ENCODE data around the gene PLCXD1.
"Not testable (repeated sequence)": the region's sequence is repeated elsewhere in the genome, so short reads cannot be mapped to it uniquely, and the experiment has no call there.

Gene PLCXD1

DNA sequence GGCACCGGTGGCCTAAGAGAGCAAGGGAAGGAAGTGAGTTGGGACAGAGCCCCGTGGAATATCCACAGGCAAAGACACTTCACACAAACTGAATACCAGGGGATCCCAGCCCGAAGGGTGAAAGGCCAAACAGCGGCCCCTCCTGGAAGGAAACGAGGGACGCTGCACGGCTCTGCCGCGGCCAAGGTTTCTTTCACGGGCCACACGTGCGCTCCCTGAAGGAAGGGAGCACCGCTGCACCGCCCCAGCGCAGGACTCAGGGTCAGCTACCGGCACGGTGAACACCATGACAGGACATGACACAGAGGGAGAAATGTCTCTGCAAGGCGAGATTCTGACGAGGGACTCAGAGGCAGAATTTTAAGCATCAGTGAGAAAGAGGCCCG lies 69.0 kb downstream of the PLCXD1 start:
- no peak for TF ChIP-seq CTCF (IDR thresholded peaks at IDR 0.05; ENCODE audit: insufficient read depth, low read length, poor library complexity, severe bottlenecking)
- H3K4me3 ChIP-seq (replicated peaks; ENCODE audit: low read depth, low read length), result no peak overlapping the region
- H3K36me3 ChIP-seq (ENCODE audit: control insufficient read depth, insufficient read depth, low read length), result no peaks in the 10 kb centered on the region
- no peaks in the 10 kb centered on the region for H3K27me3 ChIP-seq (replicated peaks; ENCODE audit: control insufficient read depth, insufficient read depth, low read length)
- no peak for DNase-seq (ENCODE audit: extremely low read depth, insufficient read length)

GRCh38 chrX:350534-351323 lies 69.5 kb downstream of the PLCXD1 start:
- H3K36me3 ChIP-seq (ENCODE audit: control insufficient read depth, insufficient read depth, low read length), result no peaks in the 10 kb centered on the region
- no peak for TF ChIP-seq CTCF (IDR thresholded peaks at IDR 0.05; ENCODE audit: insufficient read depth, low read length, poor library complexity, severe bottlenecking)
- H3K4me3 ChIP-seq (replicated peaks; ENCODE audit: low read depth, low read length), result no peak overlapping the region
- DNase-seq (ENCODE audit: extremely low read depth, insufficient read length), result no peak
- H3K27me3 ChIP-seq (replicated peaks; ENCODE audit: control insufficient read depth, insufficient read depth, low read length), result no peaks in the 10 kb centered on the region

- H3K27me3 ChIP-seq (replicated peaks; ENCODE audit: control insufficient read depth, insufficient read depth, low read length); DNase-seq (ENCODE audit: extremely low read depth, insufficient read length); H3K4me3 ChIP-seq (replicated peaks; ENCODE audit: low read depth, low read length); H3K36me3 ChIP-seq (ENCODE audit: control insufficient read depth, insufficient read depth, low read length): not testable (repeated sequence)
These were observed 70.1 kb downstream of the PLCXD1 start for GRCh38 chrX:351324-351641.

GRCh38 chrX:351736-352135 lies 70.6 kb downstream of the PLCXD1 start:
- TF ChIP-seq CTCF (IDR thresholded peaks at IDR 0.05; ENCODE audit: insufficient read depth, low read length, poor library complexity, severe bottlenecking), result no peak
- DNase-seq (ENCODE audit: extremely low read depth, insufficient read length), result no peak
- no peaks in the 10 kb centered on the region for H3K27me3 ChIP-seq (replicated peaks; ENCODE audit: control insufficient read depth, insufficient read depth, low read length)
- H3K36me3 ChIP-seq (ENCODE audit: control insufficient read depth, insufficient read depth, low read length), result no peaks in the 10 kb centered on the region
- no peak overlapping the region for H3K4me3 ChIP-seq (replicated peaks; ENCODE audit: low read depth, low read length)

DNA sequence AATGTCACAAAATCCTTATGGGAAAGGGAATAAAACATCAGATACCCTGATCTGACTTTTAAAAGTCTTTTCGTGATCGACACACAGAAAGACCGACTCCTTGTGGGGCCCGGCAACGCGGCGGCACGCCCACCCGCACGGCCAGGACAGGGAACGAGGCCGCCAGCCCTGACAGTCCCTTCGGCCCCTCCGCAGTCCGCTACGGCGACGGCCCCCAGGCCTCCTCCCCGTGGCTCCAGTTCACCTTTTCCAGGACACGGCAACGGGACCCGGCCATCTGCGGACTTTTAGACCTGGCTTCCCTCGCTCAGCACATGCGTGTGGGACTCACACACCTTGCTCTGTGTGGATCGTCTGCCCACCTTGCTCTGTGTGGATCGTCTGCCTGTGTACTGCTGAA lies 71.0 kb downstream of the PLCXD1 start:
- Histone ChIP-seq H3K4me3 (replicated peaks; ENCODE audit: low read depth, low read length) (no peak overlapping the region), H3K27me3 (replicated peaks; ENCODE audit: control insufficient read depth, insufficient read depth, low read length) (no peaks in the 10 kb centered on the region), H3K36me3 (ENCODE audit: control insufficient read depth, insufficient read depth, low read length) (no peaks in the 10 kb centered on the region)
- TF ChIP-seq CTCF (IDR thresholded peaks at IDR 0.05; ENCODE audit: insufficient read depth, low read length, poor library complexity, severe bottlenecking), result no peak
- no peak for DNase-seq (ENCODE audit: extremely low read depth, insufficient read length)

DNA sequence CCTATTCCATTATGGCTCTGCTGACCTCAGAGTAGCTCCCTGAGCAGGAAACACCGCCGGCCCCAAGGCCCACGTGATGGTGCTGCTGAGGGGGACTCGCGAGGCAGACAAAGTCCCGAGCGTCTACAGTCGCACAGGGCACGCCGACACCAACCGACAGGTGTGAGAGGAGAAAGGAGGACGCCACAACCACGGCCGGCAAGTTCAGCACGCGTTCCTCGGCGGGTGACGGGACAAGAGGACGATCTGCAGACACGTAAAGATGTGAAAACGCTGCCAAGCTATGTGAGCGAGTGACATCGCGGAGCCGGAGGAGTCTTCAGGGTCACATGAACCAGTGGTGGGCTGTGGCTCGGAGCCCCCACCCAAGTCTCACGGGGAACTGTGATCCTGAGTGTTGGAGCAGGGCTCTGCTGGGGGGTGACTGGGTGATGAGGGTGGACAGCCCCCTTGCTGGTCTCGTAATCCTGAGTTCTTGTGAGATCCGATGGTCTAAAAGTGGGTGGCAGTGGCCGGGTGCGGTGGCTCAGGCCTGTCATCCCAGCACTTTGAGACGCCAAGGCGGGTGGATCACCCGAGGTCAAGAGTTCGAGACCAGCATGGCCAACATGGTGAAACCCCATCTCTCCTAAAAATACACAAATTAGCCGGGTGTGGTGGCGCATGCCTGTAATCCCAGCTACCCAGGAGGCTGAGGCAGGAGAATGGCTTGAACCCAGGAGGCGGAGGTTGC lies 71.6 kb downstream of the PLCXD1 start:
- Histone ChIP-seq H3K36me3 (ENCODE audit: control insufficient read depth, insufficient read depth, low read length) (no peaks in the 10 kb centered on the region), H3K27me3 (replicated peaks; ENCODE audit: control insufficient read depth, insufficient read depth, low read length) (no peaks in the 10 kb centered on the region), H3K4me3 (replicated peaks; ENCODE audit: low read depth, low read length) (no peak overlapping the region)
- DNase-seq (ENCODE audit: extremely low read depth, insufficient read length), result no peak
- no peak for TF ChIP-seq CTCF (IDR thresholded peaks at IDR 0.05; ENCODE audit: insufficient read depth, low read length, poor library complexity, severe bottlenecking)
